HG03097 (cell line): ENCODE data around the gene GLRX3.
A peak's percentile ranks its signal among the peaks of the same experiment; 100 is the strongest.
"Not testable (repeated sequence)": the region's sequence is repeated elsewhere in the genome, so short reads cannot be mapped to it uniquely, and the experiment has no call there.

Experiments
- ATAC-seq: cut with Tn5 transposase; IDR thresholded peaks from one replicate; pipeline ENCODE4 v1.9.1; 2021; ENCODE audit not compliant: unreplicated experiment, low FRiP score

The GLRX3 gene

GRCh38 chr10:130136226-130137089 is at the start of gene GLRX3:
TSS of gene GLRX3 (plus strand) at chr10:130136391. CDS start at chr10:130136421, 30 bp downstream.
- peak; percentile 77 for ATAC-seq

GRCh38 chr10:130090565-130090964 is 45.6 kb upstream of the GLRX3 start:
- not testable (repeated sequence) for ATAC-seq

- ATAC-seq: no peak
These were observed 36.8 kb upstream of the GLRX3 start for GRCh38 chr10:130099344-130099743.

- no peak for ATAC-seq
These were observed 30.5 kb upstream of the GLRX3 start for GRCh38 chr10:130105724-130106123.

- ATAC-seq: not testable (repeated sequence)
These were observed 28.0 kb upstream of the GLRX3 start for GRCh38 chr10:130108146-130108545.

- no peak for ATAC-seq
These were observed 27.1 kb upstream of the GLRX3 start for GRCh38 chr10:130108934-130109604.

GRCh38 chr10:130109796-130110245 is 26.4 kb upstream of the GLRX3 start:
- no peak for ATAC-seq

GRCh38 chr10:130110246-130111112 is 25.7 kb upstream of the GLRX3 start, which contains the start of gene C10orf143:
TSS of gene C10orf143 (minus strand) at chr10:130110830. CDS start at chr10:130110772, 58 bp downstream.
- ATAC-seq: peak; percentile 87

GRCh38 chr10:130111113-130111851 is 24.9 kb upstream of the GLRX3 start:
- ATAC-seq: peak; percentile 88

GRCh38 chr10:130111852-130112180 is 24.4 kb upstream of the GLRX3 start:
- no peak for ATAC-seq

GRCh38 chr10:130112821-130113220 is 23.4 kb upstream of the GLRX3 start:
- ATAC-seq: no peak

- not testable (repeated sequence) for ATAC-seq
These were observed 19.2 kb upstream of the GLRX3 start for GRCh38 chr10:130116942-130117341.

- not testable (repeated sequence) for ATAC-seq
These were observed 18.7 kb upstream of the GLRX3 start for GRCh38 chr10:130117535-130117934.

GRCh38 chr10:130121486-130122079 is 14.6 kb upstream of the GLRX3 start:
- ATAC-seq: no peak

- peak; percentile 82 for ATAC-seq
These were observed 8.7 kb upstream of the GLRX3 start for GRCh38 chr10:130127364-130128061.

- no peak for ATAC-seq
These were observed 8.0 kb upstream of the GLRX3 start for GRCh38 chr10:130128062-130128781.

- no peak for ATAC-seq
These were observed 7.3 kb upstream of the GLRX3 start for GRCh38 chr10:130128922-130129321.

GRCh38 chr10:130135676-130136225 is 440 bp upstream of the GLRX3 start:
- no peak for ATAC-seq
